Stimulated activated CD8-positive, alpha-beta memory T cell treated with anti-CD3 and anti-CD28 coated beads, Interleukin-4, amount 100 ng/mL, for 4 hours (primary cell): ENCODE data around the gene PEX11B.
"Not testable (repeated sequence)": the region's sequence is repeated elsewhere in the genome, so short reads cannot be mapped to it uniquely, and the experiment has no call there.

Source experiments
- DNase-seq, 2 donors: peaks; one replicate each; pipeline ENCODE4 v3.0.0-alpha.2; 2020; ENCODE audit warnings: low read depth in 2 of 2, low spot score in 1 of 2

PEX11B gene

GRCh38 chr1:145952903-145953302 is 34.4 kb upstream of the PEX11B start:
- DNase-seq: no peak

DNA sequence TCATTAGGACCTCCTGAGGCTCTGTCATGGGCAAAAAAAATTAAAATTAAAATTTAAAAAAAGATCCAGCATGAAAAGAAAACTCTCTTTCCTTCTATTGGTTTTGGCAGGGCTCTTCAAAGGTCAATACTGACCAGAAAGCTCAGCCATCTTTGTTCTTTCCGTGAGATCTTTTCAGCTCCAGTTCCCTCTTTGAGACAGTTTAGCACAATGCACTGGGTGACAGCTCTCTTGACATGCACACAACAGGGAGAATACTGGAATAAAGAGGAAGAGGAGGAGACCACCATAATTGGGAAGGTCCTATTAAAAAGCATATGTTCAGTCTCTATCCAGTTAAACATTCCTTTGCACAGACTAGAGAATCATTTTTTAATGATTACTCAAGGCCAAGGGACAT is 33.0 kb upstream of the PEX11B start:
- DNase-seq: no peak

DNA sequence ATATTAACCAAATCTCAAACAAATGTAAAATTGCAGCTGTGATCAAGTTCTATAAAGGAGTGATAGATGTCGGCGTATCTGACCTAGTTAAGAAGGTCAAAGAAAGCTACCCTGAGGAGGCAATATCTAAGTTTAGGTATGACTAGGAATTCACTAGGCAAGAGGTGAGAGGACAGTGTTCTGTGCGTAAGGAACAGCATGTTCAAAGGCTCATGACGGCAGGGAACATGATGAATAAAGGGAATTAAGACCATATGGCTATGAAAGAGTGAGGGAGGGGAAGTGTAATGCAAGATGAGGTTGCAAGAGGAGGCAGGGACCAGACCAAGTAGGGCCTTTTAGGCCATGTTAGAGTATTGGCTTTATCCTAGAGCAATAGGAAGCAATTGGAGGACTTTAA is 30.7 kb upstream of the PEX11B start:
- no peak for DNase-seq

GRCh38 chr1:145947551-145947950 is 29.0 kb upstream of the PEX11B start:
- no peak for DNase-seq

DNA sequence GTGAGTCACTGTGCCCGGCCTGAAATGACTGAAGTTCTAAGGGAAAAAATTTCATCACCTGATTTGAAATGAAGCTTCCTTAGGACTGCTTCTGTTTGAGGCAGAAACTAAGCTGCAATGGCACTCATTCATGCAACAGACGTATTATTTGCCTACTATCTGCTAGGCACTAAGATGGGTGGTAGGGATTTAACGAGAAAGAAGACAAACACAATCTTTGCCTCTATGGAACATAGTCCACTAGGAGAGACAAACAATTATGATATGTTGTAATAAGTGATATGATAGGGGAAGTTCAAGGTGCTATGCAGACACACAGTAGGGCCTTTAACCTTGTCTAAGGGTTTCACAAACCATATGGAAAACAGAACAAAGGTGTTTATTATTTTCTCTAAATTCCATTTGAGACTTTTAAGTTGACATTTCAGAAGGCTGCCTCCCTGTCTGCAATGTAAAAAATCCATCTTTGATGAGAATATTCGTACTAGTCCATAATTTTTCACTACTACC is 28.0 kb upstream of the PEX11B start:
- no peak for DNase-seq

- no peak for DNase-seq
These were observed 26.0 kb upstream of the PEX11B start for GRCh38 chr1:145944532-145944931.

- no peak for DNase-seq
These were observed 24.4 kb upstream of the PEX11B start for GRCh38 chr1:145942871-145943270.

DNA sequence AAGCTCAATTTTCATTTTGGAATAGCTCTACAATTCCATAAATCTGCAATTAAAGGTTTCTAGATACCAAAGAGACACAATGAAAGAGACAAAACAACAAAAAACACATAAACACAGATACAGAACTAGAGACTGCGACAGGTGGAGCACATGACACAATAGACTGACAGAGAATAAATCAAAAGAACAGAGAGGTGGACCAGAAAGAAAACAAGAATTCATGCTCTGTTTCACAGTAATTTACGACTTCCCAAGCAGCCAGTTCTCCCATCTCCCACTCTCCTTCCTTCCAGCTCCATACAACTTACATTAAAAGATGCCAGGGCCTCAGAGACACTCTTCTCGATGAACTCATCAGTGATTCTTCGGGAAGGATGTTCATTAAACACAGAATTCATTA is 23.9 kb upstream of the PEX11B start:
- DNase-seq: no peak

- DNase-seq: no peak
These were observed 18.9 kb upstream of the PEX11B start for GRCh38 chr1:145937436-145937835.

DNA sequence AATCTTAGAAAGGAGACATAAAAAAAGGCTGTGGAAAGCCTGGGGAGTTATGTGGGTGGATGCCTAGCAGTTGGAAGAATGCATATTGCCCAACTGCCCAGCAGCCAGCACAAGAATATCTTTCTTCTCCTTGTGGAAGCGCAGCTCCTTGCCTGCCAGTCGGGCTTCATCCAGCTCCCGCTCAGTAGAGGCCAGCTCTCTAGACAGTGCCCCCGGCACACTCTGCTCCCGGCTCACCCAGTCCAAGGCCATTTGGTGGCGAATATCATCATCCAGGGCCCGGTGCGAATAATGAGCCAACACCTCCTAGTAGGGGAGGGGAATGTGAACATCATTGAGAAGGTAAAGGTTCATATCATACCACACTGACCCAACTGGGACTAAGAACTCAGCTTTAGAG is 17.7 kb upstream of the PEX11B start:
- no peak for DNase-seq

DNA sequence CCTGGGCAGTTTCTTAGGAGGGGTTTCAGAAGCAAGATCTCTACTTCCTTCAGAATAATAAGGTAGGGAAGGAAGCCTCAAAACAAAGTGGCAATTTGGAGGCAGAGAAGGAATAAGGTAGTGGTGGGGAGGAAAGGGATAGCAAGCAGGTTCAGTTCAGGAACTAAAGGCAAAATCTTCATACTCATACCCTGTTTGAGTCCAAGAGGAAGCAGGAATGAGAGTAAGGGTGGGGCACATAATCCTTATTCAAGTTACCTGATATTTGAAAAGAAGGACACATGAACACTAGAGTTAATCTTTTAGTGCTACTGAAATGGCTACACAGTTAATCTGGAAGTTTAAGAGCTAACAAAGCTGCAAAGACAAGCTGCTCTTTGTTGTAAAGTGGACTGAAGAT is 17.2 kb upstream of the PEX11B start:
- no peak for DNase-seq

GRCh38 chr1:145932522-145933009 is 14.0 kb upstream of the PEX11B start:
- not testable (repeated sequence) for DNase-seq

DNA sequence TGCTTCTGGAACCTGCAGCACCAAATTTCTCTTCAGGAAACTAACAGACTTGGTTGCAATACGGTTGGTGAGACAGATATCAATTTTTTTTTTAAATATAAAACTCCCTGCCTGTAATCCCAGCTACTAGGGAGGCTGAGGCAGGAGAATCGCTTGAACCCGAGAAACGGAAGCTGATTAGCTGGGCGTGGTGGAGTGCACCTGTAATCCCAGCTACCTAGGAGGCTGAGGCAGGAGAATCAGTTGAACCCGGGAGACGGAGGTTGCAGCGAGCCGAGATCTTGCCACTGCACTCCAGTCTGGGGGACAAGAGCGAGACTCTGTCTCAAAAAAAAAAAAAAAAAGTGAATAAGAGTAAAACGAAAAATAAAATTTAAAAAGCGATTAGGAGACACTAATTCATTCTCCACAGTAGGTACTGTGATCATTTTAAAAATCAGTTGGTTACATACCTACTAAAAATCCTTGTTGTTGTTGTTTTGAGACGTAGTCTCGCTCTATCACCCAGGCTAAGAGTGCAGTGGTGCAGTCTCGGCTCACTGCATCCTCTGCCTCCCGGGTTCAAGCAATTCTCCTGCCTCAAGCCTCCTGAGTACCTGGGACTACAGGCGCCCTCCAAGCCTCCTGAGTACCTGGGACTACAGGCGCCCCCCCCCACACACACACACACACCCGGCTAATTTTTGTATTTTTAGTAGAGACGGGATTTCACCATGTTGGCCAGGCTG is 9.6 kb upstream of the PEX11B start:
- DNase-seq: no peak

GRCh38 chr1:145927063-145927886 is 8.8 kb upstream of the PEX11B start, which contains the start of gene RBM8A:
Gene RBM8A (minus strand): TSS chr1:145927484. CDS start chr1:145927426, 58 bp downstream.
- peak; percentile 86 to 89 for DNase-seq

GRCh38 chr1:145926686-145927062 is 8.2 kb upstream of the PEX11B start:
- DNase-seq: no peak

DNA sequence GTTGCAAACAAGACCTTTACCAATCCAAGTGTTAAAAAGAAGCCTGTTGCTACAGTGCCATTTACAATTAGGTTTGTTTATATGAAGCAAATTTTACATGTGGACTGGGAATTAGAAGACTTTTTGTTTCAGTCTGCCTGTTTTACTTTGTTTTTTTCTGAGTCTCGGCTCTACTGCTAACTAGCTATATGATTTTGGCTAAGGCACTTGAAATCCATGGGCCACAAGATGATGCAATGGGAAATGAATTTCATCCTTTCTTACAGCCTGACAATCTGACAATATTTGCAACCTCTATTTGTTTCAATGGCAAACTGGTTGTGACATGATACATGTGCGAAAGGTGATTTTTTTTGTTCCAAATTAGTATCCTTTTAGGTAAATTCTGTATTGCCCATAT is 3.7 kb upstream of the PEX11B start:
- no peak for DNase-seq

DNA sequence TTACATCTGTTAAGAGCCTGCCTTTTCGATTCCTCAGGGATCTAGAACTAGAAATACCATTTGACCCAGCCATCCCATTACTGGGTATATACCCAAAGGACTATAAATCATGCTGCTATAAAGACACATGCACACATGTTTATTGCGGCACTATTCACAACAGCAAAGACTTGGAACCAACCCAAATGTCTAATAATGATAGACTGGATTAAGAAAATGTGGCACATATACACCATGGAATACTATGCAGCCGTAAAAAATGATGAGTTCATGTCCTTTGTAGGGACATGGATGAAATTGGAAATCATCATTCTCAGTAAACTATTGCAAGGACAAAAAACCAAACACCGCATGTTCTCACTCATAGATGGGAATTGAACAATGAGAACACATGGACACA is 1.8 kb upstream of the PEX11B start:
- not testable (repeated sequence) for DNase-seq

DNA sequence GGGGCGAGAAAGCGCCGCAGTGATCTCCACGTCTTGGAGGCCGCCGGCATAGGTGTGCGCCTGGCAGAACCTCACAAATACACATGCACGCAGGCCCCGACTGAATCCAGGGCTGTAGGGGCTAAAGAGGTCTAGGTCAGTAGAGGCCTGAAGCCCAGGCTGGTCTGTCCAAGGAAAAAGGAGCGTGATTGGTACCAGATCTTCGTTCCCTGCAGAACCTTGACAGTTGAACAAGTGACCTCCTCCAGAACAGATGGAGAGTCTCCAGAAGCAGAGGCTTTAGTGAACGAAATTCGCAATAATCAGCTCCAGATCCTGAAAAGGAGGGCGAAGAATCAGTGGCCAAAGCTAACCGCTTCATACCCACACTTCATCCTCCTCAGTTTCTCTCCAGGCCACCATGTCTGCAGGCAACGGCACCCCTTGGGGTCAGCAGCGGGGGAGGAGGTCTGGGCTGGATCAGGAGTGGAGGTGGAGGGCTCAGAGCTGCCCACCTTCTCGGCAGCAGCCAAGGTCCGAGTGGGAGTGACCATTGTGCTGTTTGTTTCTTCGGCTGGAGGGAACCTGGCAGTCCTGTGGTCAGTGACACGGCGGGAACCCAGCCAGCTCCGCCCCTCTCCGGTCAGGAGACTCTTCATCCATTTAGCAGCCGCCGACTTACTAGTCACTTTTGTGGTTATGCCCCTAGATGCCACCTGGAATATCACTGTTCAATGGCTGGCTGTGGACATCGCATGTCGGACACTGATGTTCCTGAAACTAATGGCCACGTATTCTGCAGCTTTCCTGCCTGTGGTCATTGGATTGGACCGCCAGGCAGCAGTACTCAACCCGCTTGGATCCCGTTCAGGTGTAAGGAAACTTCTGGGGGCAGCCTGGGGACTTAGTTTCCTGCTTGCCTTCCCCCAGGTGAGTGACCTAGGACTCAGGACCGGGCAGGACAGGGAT is 749 bp upstream of the PEX11B start:
- no peak for DNase-seq

- no peak for DNase-seq
These were observed 922 bp downstream of the PEX11B start for GRCh38 chr1:145917595-145917994.

DNA sequence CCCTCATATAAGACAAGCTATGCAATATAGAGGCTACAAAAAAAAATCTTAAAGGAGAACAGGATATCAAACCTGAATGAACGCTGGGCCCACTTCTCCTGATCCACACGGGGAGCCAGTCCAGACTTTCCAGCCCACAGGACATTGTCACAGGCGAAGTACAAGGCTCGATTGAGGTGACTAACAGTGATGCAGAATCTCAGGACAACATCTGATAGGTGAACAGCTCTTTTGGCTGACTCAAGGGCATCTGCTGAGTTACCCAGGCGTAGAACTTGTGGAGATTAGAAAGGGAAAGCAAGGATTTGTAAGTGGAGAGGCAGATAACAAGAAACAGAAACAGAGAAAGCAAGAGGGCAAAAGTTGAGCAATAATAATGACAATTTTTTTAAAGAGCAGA is 1.8 kb downstream of the PEX11B start:
- DNase-seq: no peak

DNA sequence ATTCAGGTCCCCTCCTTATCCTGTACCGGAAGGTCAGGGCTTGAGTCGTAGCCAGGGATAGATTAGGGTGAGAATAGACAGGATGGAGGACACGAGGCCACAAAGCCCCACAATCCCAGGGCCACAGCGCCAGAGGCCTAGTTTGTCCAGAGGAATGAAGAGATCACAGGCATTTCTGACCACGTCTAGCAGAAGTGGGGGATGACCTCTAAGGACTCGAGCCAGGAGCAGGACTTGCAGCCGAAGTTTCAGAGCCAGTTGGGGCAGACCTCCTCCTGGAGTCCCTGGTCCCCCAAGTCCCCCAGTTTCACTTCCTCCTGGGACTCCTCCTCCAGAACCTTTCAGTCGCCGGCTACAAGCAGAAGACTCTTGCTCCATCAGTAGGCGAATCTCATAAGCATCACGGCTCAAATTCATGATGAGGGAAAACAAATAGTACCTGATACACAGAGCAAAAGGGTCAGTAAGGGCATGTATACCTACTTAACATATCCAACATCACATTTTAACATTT is 6.3 kb downstream of the PEX11B start:
- no peak for DNase-seq
